CD4-positive, alpha-beta T cell treated with Interleukin-2 at 100 ng/mL for 4 hours (primary cell): ENCODE data around the gene PCCA.
A peak's percentile ranks its signal among the peaks of the same experiment; 100 is the strongest.
"Not testable (repeated sequence)": the region's sequence is repeated elsewhere in the genome, so short reads cannot be mapped to it uniquely, and the experiment has no call there.

Source experiments
- DNase-seq: peaks from one replicate; pipeline ENCODE4 v3.0.0-alpha.2; 2020; ENCODE audit warnings: low spot score

The PCCA gene

DNA sequence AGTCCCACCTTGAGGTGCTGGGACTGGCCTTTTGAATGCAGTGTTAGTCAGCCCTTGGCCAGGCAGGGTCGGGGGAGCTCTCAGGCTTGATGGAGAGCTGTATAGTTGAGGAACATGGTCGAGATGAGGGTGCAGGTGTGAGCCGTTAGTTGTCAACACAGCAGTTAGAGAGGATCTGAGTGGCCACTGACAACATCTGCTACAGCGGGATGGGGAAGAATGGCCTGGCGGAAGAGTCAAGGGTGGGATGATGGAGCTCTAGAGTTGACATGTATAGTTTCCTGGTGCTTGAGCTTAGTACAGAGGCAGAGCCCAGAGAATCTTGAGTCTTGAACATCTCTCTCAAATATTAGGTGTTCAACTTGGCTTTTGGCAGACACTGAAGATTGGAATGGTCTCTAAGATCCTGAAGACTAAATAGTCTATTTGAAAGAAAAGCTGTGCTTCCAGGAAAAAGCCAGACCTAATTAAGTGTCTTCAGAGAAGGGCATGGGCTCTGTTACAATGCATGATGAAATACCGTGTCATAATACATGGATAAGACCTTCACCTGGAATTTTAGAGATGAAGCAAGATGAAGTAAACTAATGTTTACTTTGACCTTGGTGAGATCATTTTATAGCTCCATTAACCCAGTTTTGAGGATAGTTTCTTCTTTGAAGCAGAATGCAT is 9.7 kb downstream of the PCCA start:
- no peak for DNase-seq

DNA sequence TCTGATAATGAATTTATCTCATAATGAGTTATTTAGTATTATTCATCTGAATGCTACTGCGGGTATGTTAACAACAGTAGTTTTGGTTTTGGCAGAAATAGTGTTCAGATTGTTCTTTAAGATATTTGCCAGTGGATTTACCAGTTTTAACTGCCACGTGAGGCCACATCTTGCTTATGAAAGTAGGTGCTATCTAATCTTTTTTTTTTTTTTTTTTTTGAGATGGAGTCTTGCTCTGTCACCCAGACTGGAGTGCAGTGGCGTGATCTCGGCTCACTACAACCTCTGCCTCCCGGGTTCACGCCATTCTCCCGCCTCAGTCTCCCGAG is 10.2 kb downstream of the PCCA start:
- DNase-seq: not testable (repeated sequence)

DNA sequence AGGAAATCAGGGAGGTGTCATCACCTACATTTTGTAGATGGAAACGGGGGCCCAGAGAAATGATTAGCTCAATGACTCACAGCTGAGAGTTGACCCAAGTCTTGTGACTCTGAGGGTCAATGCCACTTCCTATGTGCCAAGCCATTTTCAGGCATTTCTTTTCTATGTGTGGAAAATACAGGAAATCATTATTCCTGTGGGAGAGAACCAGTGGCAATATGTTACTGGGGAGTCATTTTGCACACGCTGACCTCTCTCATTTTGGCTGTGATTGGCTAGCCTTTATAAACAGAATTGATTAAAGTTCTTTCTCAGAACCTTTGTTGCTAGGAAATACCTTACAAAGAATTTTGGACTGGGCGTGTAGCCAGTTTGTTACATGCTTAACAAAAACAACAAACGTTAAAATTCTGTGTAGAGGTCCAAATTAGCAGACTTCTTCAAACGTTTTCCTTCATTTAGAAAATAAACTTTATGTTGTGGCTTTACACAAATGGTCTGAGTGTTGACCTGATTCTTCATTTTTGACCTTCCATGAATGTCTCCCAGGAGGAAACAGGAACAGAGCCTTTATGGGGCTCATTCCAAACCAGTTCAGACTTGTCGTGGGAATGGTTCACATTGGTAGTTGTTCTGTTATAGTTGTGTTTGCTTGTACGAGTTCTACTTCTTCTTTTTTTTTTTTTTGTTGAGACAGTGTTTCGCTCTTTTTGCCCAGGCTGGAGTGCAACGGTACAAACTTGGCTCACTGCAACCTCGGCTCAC is 11.4 kb downstream of the PCCA start:
- DNase-seq: no peak

DNA sequence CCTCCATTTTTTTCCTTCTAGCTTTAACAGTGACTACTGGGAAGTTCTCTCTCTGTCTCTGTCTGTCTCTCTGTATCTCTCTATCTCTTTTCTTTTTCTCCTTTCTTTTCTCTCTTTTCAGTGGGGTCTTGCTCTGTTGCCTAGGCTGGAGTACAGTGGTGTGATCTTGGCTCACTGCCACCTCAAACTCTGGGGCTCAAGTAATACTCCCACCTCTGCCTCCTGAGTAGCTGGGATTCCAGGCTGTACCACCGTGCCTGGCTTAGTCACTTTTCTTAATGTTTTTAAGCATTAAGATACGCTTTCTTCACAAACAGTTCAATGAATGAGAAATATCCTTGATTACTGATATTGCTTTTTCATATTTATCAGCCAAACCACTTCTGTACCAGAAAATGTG is 13.1 kb downstream of the PCCA start:
- no peak for DNase-seq

DNA sequence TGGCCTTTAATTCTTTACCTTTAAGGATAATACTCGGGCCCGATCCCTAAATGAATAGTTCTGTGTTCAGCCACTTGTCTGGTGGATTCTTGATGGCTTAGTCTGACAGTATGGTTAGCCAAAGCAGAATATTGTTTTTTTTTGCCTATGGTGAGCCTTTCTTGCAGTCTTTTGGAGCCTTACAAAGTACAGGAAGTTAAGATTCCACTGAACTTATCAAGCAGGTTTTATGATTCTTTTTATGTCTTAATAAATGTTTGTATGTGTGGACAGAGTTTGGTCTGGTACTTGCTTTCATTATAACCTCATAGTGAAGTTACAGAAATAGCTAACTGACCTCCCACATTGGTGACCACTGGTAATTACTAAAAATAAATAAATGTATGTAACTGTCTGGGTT is 17.1 kb downstream of the PCCA start:
- no peak for DNase-seq

DNA sequence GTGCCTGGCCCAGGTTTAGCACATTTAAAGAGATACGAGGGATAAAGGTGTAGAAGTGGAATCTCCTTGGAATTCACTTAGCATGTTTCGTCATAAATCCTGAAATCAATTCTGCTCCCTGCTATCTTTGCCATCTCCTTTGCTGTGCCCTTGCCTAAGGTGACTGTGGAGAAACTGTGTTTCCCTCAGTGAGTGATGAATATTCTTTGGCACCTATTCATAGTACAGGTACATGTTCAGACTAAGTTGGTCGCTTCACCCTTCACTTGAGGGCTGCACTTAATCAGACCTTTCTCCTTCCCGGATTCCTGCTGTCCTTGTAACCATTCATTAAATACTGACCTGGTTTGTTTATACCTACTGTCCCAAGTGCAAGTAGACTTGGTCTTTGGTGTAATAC is 17.8 kb downstream of the PCCA start:
- DNase-seq: no peak

DNA sequence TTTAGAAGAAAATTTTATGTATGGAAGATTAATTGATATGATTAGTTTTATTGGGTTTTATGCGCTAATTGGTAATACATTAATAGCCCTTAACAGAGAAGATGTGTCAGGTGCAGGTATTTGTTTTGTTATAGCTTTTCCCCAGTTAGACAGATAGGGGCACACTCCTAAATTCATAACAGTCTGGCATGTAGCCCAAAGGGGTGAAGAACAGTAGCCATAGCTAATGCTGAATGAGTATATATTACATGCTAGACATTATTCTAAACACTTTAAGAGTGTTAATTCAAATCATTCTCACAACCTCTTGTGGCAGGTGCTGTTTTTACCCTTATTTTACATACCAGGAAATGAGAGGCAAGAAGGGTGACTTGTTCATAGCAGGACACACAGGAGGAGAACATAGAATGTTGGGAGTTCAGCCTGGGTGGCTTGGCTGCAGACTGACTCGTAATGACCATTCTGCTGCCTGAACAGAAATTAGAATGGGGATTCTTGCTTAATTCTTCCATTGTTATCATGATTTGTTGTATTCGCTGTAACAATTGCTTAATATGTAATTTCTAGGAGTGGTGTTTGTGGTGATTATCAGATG is 20.1 kb downstream of the PCCA start:
- DNase-seq: no peak

DNA sequence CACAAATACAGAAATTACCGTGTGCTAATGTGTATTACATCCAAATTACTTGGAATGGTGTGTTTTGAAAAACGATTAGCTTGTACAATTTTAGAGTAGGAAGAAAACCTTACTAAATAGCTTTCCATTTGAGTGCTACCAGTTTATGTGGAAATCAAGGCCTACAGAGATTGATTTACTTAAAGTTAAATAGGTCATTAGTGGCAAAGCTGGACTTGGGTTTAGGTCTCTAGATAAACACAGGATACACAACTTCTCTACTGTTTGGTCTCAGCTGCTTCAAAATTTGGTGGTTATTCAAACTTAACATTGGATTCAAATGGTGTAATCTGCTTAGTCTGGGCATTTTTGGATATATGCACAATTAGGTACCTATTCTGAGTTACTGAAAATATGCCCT is 21.4 kb downstream of the PCCA start:
- no peak for DNase-seq

DNA sequence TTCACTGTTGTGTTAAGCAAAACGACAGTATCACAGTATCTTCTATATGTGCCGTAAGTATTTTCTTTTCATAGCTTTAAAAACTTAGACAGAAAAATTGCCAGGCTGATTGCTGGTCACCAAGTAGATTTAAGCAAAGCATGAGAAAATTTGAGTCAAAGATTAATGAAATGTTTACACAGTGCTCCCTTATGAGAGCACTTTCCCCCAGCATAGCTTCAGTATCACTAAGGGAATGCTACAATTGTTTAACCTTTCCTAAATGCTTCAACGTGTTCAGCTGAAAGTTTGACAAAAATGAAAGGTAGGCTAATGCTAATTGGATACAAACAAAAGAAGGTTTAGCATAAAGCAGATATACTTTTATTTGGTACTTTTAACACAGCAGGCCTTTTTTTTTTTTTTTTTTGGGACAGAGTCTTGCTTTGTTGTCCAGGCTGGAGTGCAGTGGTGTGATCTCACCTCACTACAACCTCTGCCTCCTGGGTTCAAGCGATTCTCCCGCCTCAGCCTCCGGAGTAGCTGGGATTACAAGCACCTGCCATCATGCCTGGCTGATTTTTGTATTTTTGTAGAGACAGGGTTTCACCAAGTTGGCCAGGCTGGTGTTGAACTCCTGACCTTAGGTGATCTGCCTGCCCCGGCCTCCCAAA is 23.4 kb downstream of the PCCA start:
- no peak for DNase-seq

DNA sequence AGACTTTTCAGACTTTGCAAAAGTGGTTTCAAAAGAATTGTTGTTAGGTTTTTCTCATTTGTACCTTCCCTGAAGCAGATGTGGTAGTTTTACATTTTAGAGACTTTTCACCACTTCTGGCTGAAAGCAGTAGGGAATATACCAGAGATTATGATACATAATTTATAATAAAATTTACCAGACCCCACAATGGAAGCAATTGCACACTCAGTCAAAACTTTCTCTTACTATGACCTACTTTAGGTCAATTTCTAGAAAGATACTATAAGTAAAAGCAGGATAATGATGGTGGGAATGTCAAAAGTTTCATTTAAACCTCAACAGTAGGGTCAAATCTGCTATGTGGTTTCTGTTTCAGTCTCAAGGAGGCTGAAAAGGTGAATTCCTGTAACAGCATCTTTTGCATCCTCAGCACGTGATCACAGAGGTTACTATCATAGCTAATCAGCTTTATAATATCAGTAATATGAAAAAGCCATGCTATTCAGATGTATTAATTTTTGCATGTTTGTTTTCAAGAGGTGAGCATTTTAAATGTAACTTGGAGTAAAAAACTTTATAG is 26.9 kb downstream of the PCCA start:
- DNase-seq: no peak

DNA sequence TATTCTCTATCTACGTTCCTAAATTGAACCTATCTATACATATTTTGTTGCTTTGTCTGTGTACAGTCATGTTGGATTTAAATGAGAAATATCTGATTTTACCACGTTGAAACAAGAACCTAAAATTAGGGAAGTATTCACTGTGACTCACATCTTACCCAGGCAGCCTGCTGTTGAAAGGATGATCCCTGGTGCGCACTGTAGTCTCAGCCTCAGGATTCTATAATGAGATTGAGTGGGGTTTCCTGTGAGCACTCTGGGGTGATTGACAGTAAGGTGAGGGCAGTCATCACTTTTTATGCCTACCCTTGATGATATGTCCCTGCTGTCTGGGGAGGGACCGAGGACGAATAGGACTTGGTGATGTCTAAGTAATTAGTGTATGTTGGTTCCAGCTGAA is 35.4 kb downstream of the PCCA start:
- DNase-seq: no peak

DNA sequence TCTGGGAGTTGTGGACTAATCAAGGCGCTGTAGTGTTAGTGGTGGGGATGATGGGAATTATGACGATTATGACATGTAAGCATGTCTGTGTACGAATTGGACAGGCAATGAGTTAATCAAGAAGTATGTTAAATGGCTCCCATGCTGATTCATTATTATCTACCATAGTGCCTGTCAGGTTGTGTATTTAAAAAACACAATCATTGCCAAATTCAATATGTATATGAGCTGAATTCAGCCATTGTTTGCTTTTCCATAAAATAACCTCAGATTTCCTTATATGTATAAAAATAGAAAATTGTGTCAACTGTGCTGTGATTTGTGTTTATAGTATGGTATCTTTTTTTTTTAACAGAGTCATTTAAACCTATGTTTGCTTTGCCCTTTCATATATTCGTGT is 37.1 kb downstream of the PCCA start:
- no peak for DNase-seq

DNA sequence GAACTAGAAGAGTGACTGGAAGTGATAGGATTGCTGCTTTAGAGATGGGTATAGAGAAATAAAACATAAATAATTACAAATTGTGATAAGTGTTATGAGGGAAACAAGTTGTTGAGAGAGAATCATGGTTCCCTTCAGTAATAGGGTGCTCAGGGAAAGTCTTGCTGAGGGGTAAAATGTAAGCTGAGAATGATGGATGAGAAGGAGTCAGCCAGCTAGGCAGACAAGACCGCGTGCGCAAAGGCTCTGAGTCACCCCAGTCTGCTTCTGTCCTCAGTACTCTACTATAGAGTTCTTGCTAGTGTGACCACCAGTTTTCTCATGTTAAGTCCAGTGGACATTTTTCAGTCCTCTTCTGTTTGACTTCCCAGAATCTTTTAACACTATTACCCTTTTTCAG is 39.5 kb downstream of the PCCA start:
- DNase-seq: no peak

DNA sequence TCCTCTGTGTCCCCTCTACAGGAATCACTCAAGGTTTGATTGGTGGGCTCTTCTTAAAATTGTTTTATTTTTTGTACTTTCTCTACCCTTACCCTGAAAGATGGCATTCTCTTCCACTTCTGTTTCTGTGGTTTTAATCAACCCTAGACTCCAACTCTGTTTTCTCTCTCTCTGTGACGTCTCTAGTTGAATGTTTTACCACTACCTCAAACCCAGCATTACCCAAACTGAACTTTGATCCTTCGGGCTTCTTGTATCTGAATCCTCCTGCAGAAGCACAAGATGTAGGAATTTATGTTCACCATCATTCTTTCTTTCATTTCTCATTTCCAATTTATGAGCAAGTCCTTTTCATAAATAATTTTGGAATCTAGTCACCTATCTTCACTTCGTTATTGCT is 39.9 kb downstream of the PCCA start:
- DNase-seq: no peak

DNA sequence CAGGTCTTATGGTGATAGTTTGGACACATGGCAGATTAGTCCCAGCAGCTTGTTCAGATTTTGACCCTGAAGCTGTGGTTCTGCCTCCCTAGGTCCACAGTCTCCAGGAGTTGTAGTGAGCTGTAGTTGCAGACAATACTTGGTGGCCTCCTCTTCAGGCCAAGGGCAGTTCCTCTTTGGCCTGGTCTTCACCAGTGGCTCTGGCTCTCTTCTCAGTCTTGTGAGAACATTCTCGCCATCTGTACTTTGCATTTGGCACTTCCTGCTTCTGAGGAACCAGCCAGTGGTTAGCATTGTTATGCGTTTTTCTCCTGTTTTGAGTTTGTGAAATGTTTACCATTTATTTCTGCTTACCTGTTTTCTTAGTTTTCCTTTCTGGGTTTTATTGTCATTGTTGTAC is 40.7 kb downstream of the PCCA start:
- peak; percentile 5 for DNase-seq

DNA sequence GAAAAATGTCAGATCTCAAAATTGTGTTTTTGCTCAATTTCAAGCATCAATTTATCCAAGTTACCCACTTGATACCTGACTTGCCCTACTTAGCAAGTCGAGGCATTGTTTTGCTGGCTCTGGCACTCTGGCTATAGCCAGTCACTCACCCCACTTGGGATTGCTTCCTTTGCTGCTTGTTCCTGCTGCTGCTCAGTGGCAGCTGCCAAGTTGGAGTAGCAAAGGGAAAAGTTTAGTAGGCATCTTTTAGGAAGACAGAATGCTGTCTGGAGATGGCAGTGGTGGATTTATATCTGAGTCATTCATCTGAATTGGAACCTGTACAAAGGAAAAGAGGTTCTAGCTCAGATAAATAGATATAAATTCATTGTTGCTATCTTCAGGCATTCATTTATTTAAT is 41.2 kb downstream of the PCCA start:
- DNase-seq: no peak

DNA sequence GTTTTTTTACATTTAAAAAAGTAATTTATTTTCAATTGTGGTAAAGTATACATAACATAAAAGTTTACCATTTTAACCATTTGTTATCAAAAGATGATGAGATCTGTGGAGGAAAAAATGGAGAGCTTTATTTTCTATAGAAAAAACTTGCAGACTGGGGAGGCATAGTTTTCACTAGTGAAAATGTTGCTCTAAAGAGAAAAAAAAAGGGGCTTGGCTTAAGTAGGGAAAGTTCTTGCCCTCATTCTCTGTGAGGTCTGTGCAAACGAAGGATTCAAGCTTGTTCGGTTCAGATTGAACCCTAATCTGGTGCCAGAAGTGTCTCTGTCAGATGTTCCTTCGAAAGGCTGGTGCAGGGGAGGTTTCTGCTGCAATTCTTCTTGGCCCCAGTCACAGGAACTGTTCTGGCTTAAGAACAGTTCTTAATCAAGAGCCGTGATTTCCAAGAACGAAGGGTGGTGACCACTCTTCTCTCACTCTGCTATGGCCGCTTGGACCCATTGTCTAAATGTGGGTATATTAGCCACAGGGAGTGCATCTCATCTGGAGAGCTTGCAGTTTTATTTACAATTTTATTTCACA is 42.1 kb downstream of the PCCA start:
- DNase-seq: no peak

DNA sequence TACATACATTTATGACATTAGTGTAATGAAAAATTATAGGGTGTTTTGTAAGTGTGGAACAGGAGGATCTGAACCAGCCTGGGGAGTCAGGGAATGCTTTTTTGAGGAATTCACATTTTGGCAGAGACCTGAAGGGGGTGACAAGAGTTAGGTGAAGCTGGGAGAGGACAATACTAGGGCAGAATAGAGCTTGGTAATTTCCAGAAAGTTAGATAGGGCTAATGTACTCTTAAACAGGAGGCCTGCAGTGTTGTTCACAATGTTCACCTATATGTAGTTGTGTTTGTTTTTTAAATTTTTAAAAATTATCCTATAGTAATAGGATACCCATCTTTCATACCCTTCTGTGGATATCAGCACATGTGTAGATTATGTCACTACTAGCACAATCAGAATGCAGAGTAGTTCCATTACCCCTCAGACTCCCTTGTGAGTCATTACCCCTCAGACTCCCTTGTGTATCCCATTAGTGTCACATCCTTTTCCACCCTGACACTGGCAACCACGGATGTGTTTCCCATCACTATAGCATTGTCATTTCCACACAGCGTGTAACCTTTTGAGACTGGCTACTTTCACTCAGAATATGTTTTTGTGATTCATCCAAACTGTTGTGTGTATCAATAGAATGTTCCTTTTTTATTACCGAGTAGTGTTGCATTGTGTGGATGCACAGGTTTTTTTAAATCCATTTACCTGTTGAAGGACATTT is 43.1 kb downstream of the PCCA start:
- DNase-seq: no peak

DNA sequence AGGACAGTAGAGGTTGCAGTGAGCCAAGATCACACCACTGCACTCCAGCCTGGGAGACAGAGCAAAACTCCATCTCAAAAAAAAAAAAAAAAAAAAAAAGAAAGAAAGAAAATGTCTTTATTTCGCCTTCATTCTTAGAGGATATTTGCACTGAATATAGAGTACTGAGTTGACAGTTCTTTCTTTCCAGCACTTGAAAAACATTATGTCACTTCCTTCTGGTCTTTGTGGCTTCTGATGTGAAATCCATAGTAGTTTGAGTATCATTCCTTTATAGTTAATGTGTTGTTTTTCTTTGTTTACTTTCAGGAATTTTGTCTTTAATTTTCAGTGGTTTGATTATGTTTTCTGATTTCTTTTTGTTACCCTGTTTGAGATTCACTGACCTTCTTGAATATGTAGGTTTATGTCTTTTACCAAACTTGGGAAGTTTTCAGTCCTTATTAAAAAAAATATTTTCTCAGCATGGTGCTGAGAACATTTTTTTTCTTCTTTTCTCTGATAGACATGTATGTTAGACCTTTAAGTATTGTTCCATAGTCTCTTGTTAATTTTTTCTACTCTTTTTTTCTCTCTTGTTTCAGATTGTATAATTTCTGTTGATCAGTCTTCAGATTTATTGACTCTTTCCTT is 50.1 kb downstream of the PCCA start:
- DNase-seq: no peak

DNA sequence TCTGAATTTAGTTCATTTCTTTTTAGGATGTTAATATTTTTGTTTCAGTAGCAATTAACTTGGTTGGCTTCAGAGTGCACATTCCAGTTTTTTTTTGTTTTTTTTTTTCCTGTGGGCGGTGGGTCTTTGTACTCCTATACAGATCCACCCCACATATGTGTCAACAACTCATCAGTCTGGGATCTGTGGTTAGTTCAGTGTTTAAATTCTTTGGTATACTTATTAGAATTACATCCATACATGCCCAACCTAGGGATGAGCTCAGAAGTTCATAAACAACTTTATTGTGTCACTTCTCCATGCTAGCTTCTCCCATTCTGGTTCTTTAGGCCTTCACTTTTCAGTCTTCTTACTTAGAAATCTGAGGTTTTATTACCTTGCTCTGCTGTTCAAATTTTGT is 50.9 kb downstream of the PCCA start:
- no peak for DNase-seq

DNA sequence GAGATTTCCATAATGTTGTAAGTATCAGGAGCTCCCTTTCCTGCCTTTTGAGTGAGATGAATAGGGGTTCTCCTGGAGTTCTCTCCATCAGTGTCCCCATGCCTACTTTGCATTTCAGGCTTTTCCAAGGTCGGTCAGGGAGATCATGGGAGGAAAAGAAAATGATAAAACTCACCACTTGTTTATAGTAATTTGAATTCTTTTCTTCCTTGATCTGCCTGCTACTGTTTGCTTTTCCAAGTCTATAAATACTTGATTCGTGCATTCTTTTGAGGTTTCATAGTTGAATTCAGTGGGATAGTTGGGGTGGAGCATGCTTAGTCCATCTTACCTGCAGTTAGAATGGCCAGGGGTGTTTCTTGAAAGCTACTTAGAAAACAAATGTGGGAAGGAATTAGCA is 51.5 kb downstream of the PCCA start:
- DNase-seq: no peak
